ENCODE results near the gene ADIRF. TPM values are rescaled to one million over a fixed set of nuclear protein-coding genes. Genes with fewer than 3 reads are reported as not detected.
"Not testable (repeated sequence)": the region's sequence is repeated elsewhere in the genome, so short reads cannot be mapped to it uniquely, and the experiment has no call there.

ADIRF gene
- total RNA-seq, 1 experiment from 2014 or later, result not detected

GRCh38 chr10:87000491-87000890 is 32.2 kb downstream of the ADIRF start:
- BruUV-seq (replicated peaks), result no TSS peak
- intact Hi-C loops (cut with micrococcal nuclease; ENCODE audit: unreplicated experiment), result no loop called here
- ChIA-PET CTCF (no interaction called here), POLR2A (ENCODE audit: low non-redundant PET) (no interaction called here)
- H3K27me3 ChIP-seq (replicated peaks; ENCODE audit: insufficient read depth, low read depth, low read length, poor library complexity), result no peaks in the 10 kb centered on the region
- no peaks in the 10 kb centered on the region for H3K9me3 ChIP-seq (ENCODE audit: low read depth, low read length, poor library complexity, severe bottlenecking)
- H3K4me1 ChIP-seq (ENCODE audit: insufficient read depth, low read length, poor library complexity, severe bottlenecking), result no peaks in the 10 kb centered on the region
- no peaks in the 10 kb centered on the region for H3K36me3 ChIP-seq (ENCODE audit: insufficient read depth, low read length, poor library complexity, severe bottlenecking)
- no peak overlapping the region for H3K27ac ChIP-seq (ENCODE audit: low read depth, low read length, poor library complexity, severe bottlenecking)
- no peak for DNase-seq (ENCODE audit: low spot score)
- no peak overlapping the region for H3K4me3 ChIP-seq (ENCODE audit: low read depth, low read length, poor library complexity, severe bottlenecking)
- TF ChIP-seq CTCF (conservative IDR thresholded peaks at IDR 0.05; ENCODE audit: low read depth, low read length) (no peak), EZH2 (IDR thresholded peaks at IDR 0.05; ENCODE audit: borderline replicate concordance, low read depth, low read length, poor library complexity, severe bottlenecking) (no peak)

GRCh38 chr10:87007124-87007523 is 38.8 kb downstream of the ADIRF start:
- H3K27ac ChIP-seq (ENCODE audit: low read depth, low read length, poor library complexity, severe bottlenecking); POLR2A ChIA-PET (ENCODE audit: low non-redundant PET); H3K27me3 ChIP-seq (replicated peaks; ENCODE audit: insufficient read depth, low read depth, low read length, poor library complexity); H3K4me3 ChIP-seq (ENCODE audit: low read depth, low read length, poor library complexity, severe bottlenecking); H3K9me3 ChIP-seq (ENCODE audit: low read depth, low read length, poor library complexity, severe bottlenecking); intact Hi-C loops (cut with micrococcal nuclease; ENCODE audit: unreplicated experiment); CTCF ChIA-PET; H3K4me1 ChIP-seq (ENCODE audit: insufficient read depth, low read length, poor library complexity, severe bottlenecking); DNase-seq (ENCODE audit: low spot score); H3K36me3 ChIP-seq (ENCODE audit: insufficient read depth, low read length, poor library complexity, severe bottlenecking); BruUV-seq (replicated peaks): not testable (repeated sequence)

- intact Hi-C loops (cut with micrococcal nuclease; ENCODE audit: unreplicated experiment); H3K9me3 ChIP-seq (ENCODE audit: low read depth, low read length, poor library complexity, severe bottlenecking); POLR2A ChIA-PET (ENCODE audit: low non-redundant PET); H3K4me1 ChIP-seq (ENCODE audit: insufficient read depth, low read length, poor library complexity, severe bottlenecking); BruUV-seq (replicated peaks); H3K4me3 ChIP-seq (ENCODE audit: low read depth, low read length, poor library complexity, severe bottlenecking); H3K27ac ChIP-seq (ENCODE audit: low read depth, low read length, poor library complexity, severe bottlenecking); H3K27me3 ChIP-seq (replicated peaks; ENCODE audit: insufficient read depth, low read depth, low read length, poor library complexity); H3K36me3 ChIP-seq (ENCODE audit: insufficient read depth, low read length, poor library complexity, severe bottlenecking); DNase-seq (ENCODE audit: low spot score); CTCF ChIA-PET: not testable (repeated sequence)
Measured at GRCh38 chr10:87007674-87008073, 39.4 kb downstream of the ADIRF start.

- H3K36me3 ChIP-seq (ENCODE audit: insufficient read depth, low read length, poor library complexity, severe bottlenecking); intact Hi-C loops (cut with micrococcal nuclease; ENCODE audit: unreplicated experiment); POLR2A ChIA-PET (ENCODE audit: low non-redundant PET); DNase-seq (ENCODE audit: low spot score); CTCF ChIA-PET; H3K4me1 ChIP-seq (ENCODE audit: insufficient read depth, low read length, poor library complexity, severe bottlenecking); H3K27ac ChIP-seq (ENCODE audit: low read depth, low read length, poor library complexity, severe bottlenecking); H3K9me3 ChIP-seq (ENCODE audit: low read depth, low read length, poor library complexity, severe bottlenecking); H3K4me3 ChIP-seq (ENCODE audit: low read depth, low read length, poor library complexity, severe bottlenecking); BruUV-seq (replicated peaks); H3K27me3 ChIP-seq (replicated peaks; ENCODE audit: insufficient read depth, low read depth, low read length, poor library complexity): not testable (repeated sequence)
Measured at GRCh38 chr10:87008303-87008702, 40.0 kb downstream of the ADIRF start.

GRCh38 chr10:87009134-87009696 is 40.9 kb downstream of the ADIRF start:
- H3K4me3 ChIP-seq (ENCODE audit: low read depth, low read length, poor library complexity, severe bottlenecking); intact Hi-C loops (cut with micrococcal nuclease; ENCODE audit: unreplicated experiment); H3K9me3 ChIP-seq (ENCODE audit: low read depth, low read length, poor library complexity, severe bottlenecking); DNase-seq (ENCODE audit: low spot score); H3K36me3 ChIP-seq (ENCODE audit: insufficient read depth, low read length, poor library complexity, severe bottlenecking); POLR2A ChIA-PET (ENCODE audit: low non-redundant PET); H3K27me3 ChIP-seq (replicated peaks; ENCODE audit: insufficient read depth, low read depth, low read length, poor library complexity); CTCF ChIA-PET; H3K27ac ChIP-seq (ENCODE audit: low read depth, low read length, poor library complexity, severe bottlenecking); H3K4me1 ChIP-seq (ENCODE audit: insufficient read depth, low read length, poor library complexity, severe bottlenecking); BruUV-seq (replicated peaks): not testable (repeated sequence)

- BruUV-seq (replicated peaks); DNase-seq (ENCODE audit: low spot score); POLR2A ChIA-PET (ENCODE audit: low non-redundant PET); H3K4me1 ChIP-seq (ENCODE audit: insufficient read depth, low read length, poor library complexity, severe bottlenecking); H3K4me3 ChIP-seq (ENCODE audit: low read depth, low read length, poor library complexity, severe bottlenecking); H3K27me3 ChIP-seq (replicated peaks; ENCODE audit: insufficient read depth, low read depth, low read length, poor library complexity); intact Hi-C loops (cut with micrococcal nuclease; ENCODE audit: unreplicated experiment); H3K27ac ChIP-seq (ENCODE audit: low read depth, low read length, poor library complexity, severe bottlenecking); CTCF ChIA-PET; H3K9me3 ChIP-seq (ENCODE audit: low read depth, low read length, poor library complexity, severe bottlenecking); H3K36me3 ChIP-seq (ENCODE audit: insufficient read depth, low read length, poor library complexity, severe bottlenecking): not testable (repeated sequence)
Measured at GRCh38 chr10:87013528-87013927, 45.2 kb downstream of the ADIRF start.

GRCh38 chr10:87014986-87015716 is 46.9 kb downstream of the ADIRF start:
- not testable (repeated sequence) for H3K9me3 ChIP-seq (ENCODE audit: low read depth, low read length, poor library complexity, severe bottlenecking)

More at GRCh38 chr10:87014986-87015716, 46.9 kb downstream of the ADIRF start:
- H3K27ac ChIP-seq (ENCODE audit: low read depth, low read length, poor library complexity, severe bottlenecking); H3K27me3 ChIP-seq (replicated peaks; ENCODE audit: insufficient read depth, low read depth, low read length, poor library complexity); H3K4me1 ChIP-seq (ENCODE audit: insufficient read depth, low read length, poor library complexity, severe bottlenecking); BruUV-seq (replicated peaks); DNase-seq (ENCODE audit: low spot score); H3K4me3 ChIP-seq (ENCODE audit: low read depth, low read length, poor library complexity, severe bottlenecking); POLR2A ChIA-PET (ENCODE audit: low non-redundant PET); CTCF ChIA-PET; intact Hi-C loops (cut with micrococcal nuclease; ENCODE audit: unreplicated experiment); H3K36me3 ChIP-seq (ENCODE audit: insufficient read depth, low read length, poor library complexity, severe bottlenecking): not testable (repeated sequence)

All from A673 (cell line).